ENCODE results near the gene KCNH8.
"Not testable (repeated sequence)": the region's sequence is repeated elsewhere in the genome, so short reads cannot be mapped to it uniquely, and the experiment has no call there.

Gene KCNH8

DNA sequence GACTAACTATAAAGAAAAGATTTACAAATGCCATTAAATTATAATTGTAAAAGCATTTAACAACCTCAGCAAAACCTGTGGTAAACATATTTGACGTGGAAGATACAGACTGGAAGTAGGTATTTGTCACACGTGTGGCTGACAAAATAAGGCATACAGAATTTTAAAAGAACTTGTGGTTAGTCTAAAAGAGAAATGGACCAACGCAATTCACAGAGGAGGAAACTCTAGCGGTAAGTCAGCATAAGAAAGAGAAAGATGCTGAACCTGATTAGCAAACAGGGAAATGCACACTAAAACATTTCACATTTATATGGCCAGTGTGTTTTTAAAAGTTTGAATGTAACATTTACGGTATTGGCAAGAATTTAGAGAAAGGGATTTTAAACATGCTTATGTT lies 35.3 kb downstream of the KCNH8 start:
- DNase-seq = no peak

DNA sequence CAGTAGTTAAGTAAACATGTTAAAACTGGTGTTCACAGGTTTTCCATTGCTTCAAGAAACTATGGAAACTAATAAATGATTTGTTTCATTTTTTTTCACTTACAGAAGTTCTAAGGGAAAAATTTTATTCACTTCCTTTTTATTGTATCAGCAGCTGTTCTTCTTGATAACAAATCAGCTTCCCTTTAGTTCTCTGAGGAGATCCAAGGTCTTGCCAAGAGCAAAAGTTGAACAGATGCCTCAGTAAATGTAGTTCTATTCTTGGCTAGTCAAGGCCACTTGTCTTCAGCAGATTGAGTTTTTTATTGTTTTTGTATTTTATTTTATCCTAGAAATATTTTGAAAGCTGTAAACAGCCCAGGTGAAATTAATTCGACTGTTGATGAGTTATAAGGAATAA lies 41.8 kb downstream of the KCNH8 start:
- DNase-seq = no peak

DNA sequence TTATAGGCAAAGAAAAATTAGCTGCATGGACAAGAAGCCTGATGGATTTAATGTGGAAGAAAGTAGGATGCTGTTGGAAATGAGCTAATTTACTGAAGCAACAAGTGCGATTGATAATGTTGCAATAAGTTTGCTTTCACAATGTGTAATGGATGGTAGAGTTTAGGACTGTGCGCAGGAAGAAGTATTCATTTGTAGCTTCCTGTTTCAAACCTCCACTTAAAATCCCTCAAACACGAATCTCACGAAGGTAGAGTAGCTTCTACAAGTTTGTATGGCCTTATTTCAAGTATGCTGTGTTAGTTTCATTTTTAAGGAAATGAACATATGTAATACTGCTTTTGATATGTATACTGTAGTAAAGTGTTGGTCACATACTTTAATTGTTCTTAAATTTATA lies 42.3 kb downstream of the KCNH8 start:
- no peak for DNase-seq

- no peak for DNase-seq
These were observed 50.8 kb downstream of the KCNH8 start for GRCh38 chr3:19199131-19199530.

- DNase-seq = no peak
These were observed 54.0 kb downstream of the KCNH8 start for GRCh38 chr3:19202303-19202702.

GRCh38 chr3:19202754-19203153 lies 54.4 kb downstream of the KCNH8 start:
- DNase-seq = no peak

GRCh38 chr3:19206540-19206939 lies 58.2 kb downstream of the KCNH8 start:
- no peak for DNase-seq

DNA sequence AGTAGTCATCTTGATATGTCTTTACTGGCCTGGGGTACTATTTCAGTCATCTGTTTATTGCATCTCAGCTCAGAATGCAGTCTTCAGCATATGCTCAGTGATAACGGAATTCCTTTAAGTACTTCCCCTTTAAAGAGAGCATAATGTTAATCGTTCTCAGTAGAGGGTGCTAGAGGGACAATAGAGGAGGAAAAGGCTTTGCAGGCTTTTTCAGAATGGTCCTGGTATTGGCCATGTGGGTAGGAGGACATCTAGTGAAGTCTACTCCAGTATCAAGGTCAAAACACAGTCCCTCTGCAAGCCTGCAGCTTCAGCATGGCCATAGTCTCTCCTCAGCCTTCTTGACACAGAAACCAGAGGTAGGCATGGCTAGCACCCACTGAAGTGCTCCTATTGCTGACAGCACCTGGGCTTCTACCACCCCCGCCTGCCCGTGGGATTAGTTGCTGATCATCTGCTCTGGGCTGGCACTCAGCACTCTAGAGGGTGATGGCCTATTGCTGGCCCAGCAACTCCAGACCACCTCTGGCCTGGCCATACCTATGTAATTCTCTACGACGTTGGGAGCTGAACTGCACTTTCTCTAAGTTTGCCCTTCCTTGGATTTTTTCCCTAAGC lies 65.4 kb downstream of the KCNH8 start:
- DNase-seq = no peak

DNA sequence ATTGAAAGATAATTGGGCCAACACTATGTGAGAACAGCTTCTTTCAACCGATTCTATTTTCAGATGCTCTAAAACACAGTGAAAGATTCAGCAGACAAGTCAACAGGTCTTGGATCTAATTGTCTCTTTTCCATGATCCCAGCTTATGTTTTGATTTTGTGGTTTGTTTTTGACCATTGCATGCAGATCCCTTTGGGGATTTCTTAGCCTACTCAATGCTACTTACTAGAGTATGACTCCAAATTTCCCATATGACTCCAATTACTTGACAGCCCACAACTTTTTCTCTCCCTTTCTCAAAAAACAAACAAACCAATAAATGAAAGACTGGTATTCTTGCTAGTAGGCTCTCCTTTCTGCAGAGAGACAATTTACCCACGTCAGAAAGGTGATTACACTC lies 67.1 kb downstream of the KCNH8 start:
- DNase-seq = no peak

- no peak for DNase-seq
These were observed 68.5 kb downstream of the KCNH8 start for GRCh38 chr3:19216669-19217337.

DNA sequence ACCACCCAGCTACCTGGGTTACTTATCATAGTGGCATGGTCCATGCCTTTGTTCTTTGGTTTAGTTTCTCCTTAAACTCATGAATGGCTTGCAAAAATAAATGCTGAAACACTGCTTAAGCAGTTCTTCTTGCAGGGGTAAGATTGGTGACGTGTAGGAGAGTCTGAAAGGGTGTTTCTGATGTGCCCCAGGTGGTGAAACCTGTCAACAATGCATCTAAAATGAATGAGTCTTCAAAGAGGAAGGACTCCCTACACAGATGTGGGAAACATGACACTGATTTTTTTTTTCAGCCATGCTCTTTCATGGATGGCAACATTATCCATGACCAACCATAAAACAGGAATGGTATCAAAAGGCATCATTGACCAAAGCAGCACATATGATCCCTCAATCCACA lies 72.0 kb downstream of the KCNH8 start:
- DNase-seq = no peak

- no peak for DNase-seq
These were observed 72.8 kb downstream of the KCNH8 start for GRCh38 chr3:19221081-19221480.

DNA sequence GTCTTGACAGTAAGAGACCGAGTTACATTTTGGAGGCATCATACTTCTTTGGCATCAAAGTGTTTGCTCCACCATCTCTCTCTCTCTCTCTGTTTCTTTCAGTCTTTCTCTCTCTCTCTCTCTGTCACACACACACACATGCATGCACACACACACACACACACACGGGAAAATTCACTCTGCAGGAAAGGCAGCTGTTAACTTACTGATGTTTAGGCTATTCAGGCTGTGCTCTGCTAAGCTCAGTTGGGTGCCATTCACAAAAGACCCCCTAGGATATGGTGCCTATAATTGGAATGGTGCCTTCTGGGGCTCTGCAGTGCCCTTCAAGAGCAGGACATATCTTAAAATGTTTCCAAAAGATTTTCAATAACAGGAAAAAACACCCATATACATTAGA lies 78.2 kb downstream of the KCNH8 start:
- DNase-seq = no peak

DNA sequence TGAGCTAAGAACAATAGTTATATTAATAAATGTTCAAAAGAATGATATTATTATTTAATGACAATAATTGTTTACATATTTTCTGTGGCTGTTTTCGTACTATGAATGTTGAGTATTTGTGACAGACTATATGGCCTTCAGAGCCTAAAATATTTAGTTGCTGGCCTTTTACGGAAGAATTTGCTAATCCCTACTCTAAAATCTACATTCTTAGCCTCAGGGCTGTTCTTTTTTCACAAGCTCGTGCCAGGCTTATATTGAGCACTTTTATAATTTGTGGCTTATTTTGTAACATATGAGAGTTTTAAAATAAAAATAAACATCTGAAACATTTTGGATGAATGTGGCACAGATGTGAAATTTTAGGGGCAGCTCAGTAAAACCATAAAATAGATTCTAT lies 79.9 kb downstream of the KCNH8 start:
- no peak for DNase-seq

GRCh38 chr3:19229086-19229485 lies 80.8 kb downstream of the KCNH8 start:
- DNase-seq = no peak

GRCh38 chr3:19229881-19230280 lies 81.6 kb downstream of the KCNH8 start:
- DNase-seq = not testable (repeated sequence)

GRCh38 chr3:19231792-19232461 lies 83.6 kb downstream of the KCNH8 start:
- no peak for DNase-seq

DNA sequence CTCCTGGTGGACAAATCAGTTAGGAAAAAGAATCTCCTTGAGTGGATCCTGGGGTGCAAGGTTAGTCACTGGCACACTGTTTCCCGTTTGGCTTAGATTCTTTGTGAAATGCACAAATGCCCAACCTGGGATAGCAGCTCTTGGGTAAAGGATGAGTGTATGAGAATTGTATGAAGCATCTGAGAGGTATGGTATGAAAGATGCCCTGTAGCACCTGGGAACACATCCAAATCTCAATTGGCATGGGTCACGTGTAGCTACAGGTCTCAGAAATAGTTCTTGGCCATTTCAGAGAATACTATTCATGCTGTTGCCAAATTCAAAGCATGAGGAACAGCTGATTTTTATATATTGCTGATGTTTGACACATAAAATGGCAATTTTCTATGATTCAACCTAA lies 84.3 kb downstream of the KCNH8 start:
- DNase-seq = no peak

GRCh38 chr3:19233882-19234784 lies 85.8 kb downstream of the KCNH8 start:
- DNase-seq = not testable (repeated sequence)

GRCh38 chr3:19248143-19248542 lies 99.8 kb downstream of the KCNH8 start:
- no peak for DNase-seq

DNA sequence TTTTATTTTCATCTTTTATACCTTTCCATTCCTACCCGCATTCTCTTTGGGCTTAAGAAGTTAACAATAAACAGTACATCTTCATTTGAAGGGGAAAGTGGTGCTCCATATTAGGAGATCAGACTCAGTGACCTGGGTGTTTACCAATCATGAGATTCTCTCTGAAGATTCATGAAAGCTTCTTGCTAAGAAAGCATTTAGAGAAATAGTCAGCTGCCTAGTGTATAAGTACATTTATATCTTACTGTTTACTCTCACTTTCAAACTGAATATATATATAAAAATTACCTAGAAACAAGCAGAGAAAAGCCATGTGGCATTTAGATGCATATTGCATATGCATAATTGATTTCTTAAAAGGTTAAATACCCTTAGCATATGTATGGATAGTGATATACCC lies 100.5 kb downstream of the KCNH8 start:
- no peak for DNase-seq

GRCh38 chr3:19250959-19251610 lies 102.8 kb downstream of the KCNH8 start:
- no peak for DNase-seq

- no peak for DNase-seq
These were observed 105.9 kb downstream of the KCNH8 start for GRCh38 chr3:19254189-19254588.

Measured in cortex of kidney (tissue), 1 donor.